ENCODE results near the gene PGP. TPM values are rescaled to one million over a fixed set of nuclear protein-coding genes. Genes with fewer than 3 reads are reported as not detected.

Gene PGP
- total RNA-seq, 1 donor from 2014 or later: 31.5 TPM

- peaks cover 8% of the 10 kb centered on the region for H3K36me3 Mint-ChIP-seq (ENCODE audit: low read depth, unreplicated experiment)
- H3K4me1 Mint-ChIP-seq (ENCODE audit: unreplicated experiment): peaks cover 12% of the 10 kb centered on the region
- no peak for DNase-seq (ENCODE audit: low spot score)
- TF ChIP-seq, protein P1, sequence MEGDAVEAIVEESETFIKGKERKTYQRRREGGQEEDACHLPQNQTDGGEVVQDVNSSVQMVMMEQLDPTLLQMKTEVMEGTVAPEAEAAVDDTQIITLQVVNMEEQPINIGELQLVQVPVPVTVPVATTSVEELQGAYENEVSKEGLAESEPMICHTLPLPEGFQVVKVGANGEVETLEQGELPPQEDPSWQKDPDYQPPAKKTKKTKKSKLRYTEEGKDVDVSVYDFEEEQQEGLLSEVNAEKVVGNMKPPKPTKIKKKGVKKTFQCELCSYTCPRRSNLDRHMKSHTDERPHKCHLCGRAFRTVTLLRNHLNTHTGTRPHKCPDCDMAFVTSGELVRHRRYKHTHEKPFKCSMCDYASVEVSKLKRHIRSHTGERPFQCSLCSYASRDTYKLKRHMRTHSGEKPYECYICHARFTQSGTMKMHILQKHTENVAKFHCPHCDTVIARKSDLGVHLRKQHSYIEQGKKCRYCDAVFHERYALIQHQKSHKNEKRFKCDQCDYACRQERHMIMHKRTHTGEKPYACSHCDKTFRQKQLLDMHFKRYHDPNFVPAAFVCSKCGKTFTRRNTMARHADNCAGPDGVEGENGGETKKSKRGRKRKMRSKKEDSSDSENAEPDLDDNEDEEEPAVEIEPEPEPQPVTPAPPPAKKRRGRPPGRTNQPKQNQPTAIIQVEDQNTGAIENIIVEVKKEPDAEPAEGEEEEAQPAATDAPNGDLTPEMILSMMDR (IDR thresholded peaks at IDR 0.05; ENCODE audit: unreplicated experiment): no peak
- no peak overlapping the region for H3K27ac Mint-ChIP-seq (ENCODE audit: unreplicated experiment)
- H3K4me3 Mint-ChIP-seq (ENCODE audit: unreplicated experiment): peak overlapping the region; percentile 81
- H3K27me3 Mint-ChIP-seq (ENCODE audit: unreplicated experiment): peaks cover 12% of the 10 kb centered on the region
- no peaks in the 10 kb centered on the region for H3K9me3 Mint-ChIP-seq (ENCODE audit: unreplicated experiment)
Measured at GRCh38 chr16:2206780-2207433, 7.7 kb downstream of the PGP start.

DNA sequence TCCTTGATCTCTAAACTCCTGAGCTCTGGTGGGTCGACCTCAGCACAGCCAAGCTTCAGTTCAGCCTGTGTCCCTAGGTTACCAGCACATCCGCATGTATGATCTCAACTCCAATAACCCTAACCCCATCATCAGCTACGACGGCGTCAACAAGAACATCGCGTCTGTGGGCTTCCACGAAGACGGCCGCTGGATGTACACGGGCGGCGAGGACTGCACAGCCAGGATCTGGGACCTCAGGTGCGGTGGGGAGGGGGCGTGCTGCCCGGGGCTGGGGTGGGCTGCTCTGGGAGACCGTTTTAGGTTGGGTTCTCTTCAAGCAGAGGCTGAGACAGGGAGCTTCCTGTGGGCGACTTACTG is 8.2 kb downstream of the PGP start:
- H3K4me1 Mint-ChIP-seq (ENCODE audit: unreplicated experiment): peaks cover 10% of the 10 kb centered on the region

GRCh38 chr16:2205967-2206313 is 8.7 kb downstream of the PGP start:
- peaks cover 14% of the 10 kb centered on the region for H3K27me3 Mint-ChIP-seq (ENCODE audit: unreplicated experiment)
- TF ChIP-seq, protein P1 (IDR thresholded peaks at IDR 0.05; ENCODE audit: unreplicated experiment): no peak
- peaks cover 8% of the 10 kb centered on the region for H3K36me3 Mint-ChIP-seq (ENCODE audit: low read depth, unreplicated experiment)
- H3K27ac Mint-ChIP-seq (ENCODE audit: unreplicated experiment): no peak overlapping the region
- DNase-seq (ENCODE audit: low spot score): no peak
- no peaks in the 10 kb centered on the region for H3K9me3 Mint-ChIP-seq (ENCODE audit: unreplicated experiment)
- peak overlapping the region; percentile 78 for H3K4me3 Mint-ChIP-seq (ENCODE audit: unreplicated experiment)
- peaks cover 10% of the 10 kb centered on the region for H3K4me1 Mint-ChIP-seq (ENCODE audit: unreplicated experiment)

More for the DNA sequence above, 8.2 kb downstream of the PGP start:
- no peak for DNase-seq (ENCODE audit: low spot score)
- Mint-ChIP-seq H3K9me3 (ENCODE audit: unreplicated experiment) (no peaks in the 10 kb centered on the region), H3K27me3 (ENCODE audit: unreplicated experiment) (peaks cover 14% of the 10 kb centered on the region), H3K27ac (ENCODE audit: unreplicated experiment) (peak overlapping the region; percentile 67), H3K4me3 (ENCODE audit: unreplicated experiment) (peak overlapping the region; percentile 85), H3K36me3 (ENCODE audit: low read depth, unreplicated experiment) (peaks cover 8% of the 10 kb centered on the region)
- TF ChIP-seq, protein P1 (IDR thresholded peaks at IDR 0.05; ENCODE audit: unreplicated experiment): no peak

DNA sequence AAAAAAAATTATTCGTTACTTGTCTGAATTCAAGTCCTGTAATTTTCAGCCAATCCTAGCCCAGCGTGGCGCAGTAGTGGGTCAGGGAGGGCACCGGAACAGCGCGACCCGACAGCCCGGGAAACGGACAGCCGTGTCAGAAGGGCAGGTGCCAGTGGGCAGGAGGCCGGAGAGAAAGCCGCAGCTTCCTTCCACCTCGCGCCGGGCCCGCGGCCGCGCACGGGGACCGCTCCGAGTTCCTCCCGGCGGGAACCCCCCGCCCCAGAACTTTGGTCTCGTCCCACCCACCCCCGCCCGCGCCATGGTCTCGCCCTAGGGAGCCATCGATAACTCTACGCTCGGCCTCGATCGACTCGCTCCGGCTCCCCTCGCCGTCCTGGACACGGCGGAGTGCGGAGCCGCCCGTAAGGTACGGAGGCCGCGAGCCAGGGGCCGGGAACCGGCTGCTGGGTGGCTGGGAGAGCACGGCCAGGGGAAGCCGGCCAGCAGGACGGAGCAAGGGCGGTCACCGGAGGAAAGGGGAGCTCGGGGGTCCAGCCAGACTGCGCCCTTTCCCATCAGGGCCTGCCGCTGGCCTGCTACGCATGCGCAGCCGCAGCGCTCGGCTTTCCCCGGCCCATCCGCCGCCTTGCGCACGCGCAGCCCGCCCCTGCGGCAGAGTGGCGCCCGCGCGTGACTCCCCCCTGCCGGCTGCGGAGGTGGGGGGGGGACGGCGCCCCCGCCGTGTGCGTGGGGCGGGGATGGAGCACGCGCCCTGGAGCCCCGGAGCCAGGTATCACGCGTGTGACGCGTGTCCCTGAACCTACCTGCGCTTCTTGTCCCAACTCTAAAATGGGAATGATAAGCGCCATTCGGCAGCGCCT is 9.3 kb downstream of the PGP start, which contains the start of gene MLST8:
TSS of gene MLST8 (plus strand) at position 351 of the 863 bp plus-strand sequence. CDS start 632 bp downstream, outside the sequence.
- Mint-ChIP-seq H3K36me3 (ENCODE audit: low read depth, unreplicated experiment) (peaks cover 10% of the 10 kb centered on the region), H3K9me3 (ENCODE audit: unreplicated experiment) (no peaks in the 10 kb centered on the region)

More for the DNA sequence above, 9.3 kb downstream of the PGP start, which contains the start of gene MLST8:
- Mint-ChIP-seq H3K4me1 (ENCODE audit: unreplicated experiment) (peaks cover 10% of the 10 kb centered on the region), H3K27ac (ENCODE audit: unreplicated experiment) (peak within 1 kb of the TSS; percentile 67), H3K27me3 (ENCODE audit: unreplicated experiment) (peaks cover 14% of the 10 kb centered on the region), H3K4me3 (ENCODE audit: unreplicated experiment) (peak within 1 kb of the TSS; percentile 85)
- TF ChIP-seq, protein P1 (IDR thresholded peaks at IDR 0.05; ENCODE audit: unreplicated experiment): no peak
- DNase-seq (ENCODE audit: low spot score): peak; percentile 82

Data from endothelial cell (in vitro differentiated cells).